Measurements from ENCODE around the gene KRTAP10-4.

DNA sequence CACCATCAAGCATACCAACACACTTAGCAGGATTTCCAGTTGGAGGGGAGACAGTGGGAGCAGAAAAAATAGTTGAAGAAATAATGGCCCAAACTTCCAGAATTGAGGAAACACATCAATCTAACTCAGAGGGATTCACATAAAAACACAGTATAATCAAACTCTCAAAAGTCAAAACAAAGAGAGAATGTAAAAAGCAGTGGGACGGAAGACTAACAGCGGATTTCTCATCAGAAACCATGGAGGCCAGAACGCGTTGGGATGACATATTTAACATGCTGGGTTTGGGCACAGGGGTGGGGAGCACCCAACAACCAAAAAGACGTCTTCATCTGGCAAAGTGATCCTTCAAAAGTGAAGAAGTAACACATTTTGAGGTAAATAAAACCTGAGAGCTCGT, 46.4 kb downstream of the KRTAP10-4 start:
- TF ChIP-seq, protein P1, sequence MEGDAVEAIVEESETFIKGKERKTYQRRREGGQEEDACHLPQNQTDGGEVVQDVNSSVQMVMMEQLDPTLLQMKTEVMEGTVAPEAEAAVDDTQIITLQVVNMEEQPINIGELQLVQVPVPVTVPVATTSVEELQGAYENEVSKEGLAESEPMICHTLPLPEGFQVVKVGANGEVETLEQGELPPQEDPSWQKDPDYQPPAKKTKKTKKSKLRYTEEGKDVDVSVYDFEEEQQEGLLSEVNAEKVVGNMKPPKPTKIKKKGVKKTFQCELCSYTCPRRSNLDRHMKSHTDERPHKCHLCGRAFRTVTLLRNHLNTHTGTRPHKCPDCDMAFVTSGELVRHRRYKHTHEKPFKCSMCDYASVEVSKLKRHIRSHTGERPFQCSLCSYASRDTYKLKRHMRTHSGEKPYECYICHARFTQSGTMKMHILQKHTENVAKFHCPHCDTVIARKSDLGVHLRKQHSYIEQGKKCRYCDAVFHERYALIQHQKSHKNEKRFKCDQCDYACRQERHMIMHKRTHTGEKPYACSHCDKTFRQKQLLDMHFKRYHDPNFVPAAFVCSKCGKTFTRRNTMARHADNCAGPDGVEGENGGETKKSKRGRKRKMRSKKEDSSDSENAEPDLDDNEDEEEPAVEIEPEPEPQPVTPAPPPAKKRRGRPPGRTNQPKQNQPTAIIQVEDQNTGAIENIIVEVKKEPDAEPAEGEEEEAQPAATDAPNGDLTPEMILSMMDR (IDR thresholded peaks at IDR 0.05), result no peak
- TF ChIP-seq POLR2A (IDR thresholded peaks at IDR 0.05), result no peak

All from uterus (tissue), 2 donors.